ENCODE measurements around the gene LAIR2. TPM values are rescaled to one million over a fixed set of nuclear protein-coding genes. Genes with fewer than 3 reads are reported as not detected.
A peak's percentile ranks its signal among the peaks of the same experiment; 100 is the strongest.

LAIR2 gene
- total and polyA plus RNA-seq, 10 of the 15 experiments (the other 5 are each of a cell fraction or from before 2014, with no cell fraction given), result not detected

DNA sequence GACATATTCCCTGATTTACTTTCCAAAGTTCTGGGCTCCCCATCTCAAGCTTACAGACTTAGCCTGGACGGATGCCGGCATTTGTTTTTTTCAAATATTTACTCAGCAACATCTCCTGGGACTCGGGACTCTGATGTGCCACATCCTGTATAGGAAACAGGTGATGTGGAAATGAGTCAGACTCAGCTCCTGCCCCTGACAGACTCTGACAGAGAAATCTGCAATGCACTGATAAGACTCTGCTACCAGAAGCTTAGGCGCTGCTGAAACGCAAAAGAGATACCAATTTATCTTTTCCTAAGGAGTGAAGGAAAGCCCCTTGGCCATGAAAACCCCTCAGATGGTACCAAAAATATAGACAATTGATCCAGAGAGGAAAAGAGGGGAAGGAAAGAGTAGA is 16.2 kb downstream of the LAIR2 start (continued):
- TF ChIP-seq ETV6 (conservative IDR thresholded peaks at IDR 0.05 in 1 of 2, IDR thresholded peaks at IDR 0.05 in 1 of 2; ENCODE audit: borderline replicate concordance in 1 of 2, low read depth in 1 of 2) (peak in 1 of 2 experiments; percentile 95; a peak in 2 of 4 replicates), RAD51 (IDR thresholded peaks at IDR 0.05) (no peak), POLR2A (IDR thresholded peaks at IDR 0.05; ENCODE audit: low read depth, low read length) (no peak), YBX1 (IDR thresholded peaks at IDR 0.05) (no peak), RFX5 (IDR thresholded peaks at IDR 0.05; ENCODE audit: low read depth, low read length) (no peak), MXI1 (IDR thresholded peaks at IDR 0.05; ENCODE audit: low read depth, low read length) (no peak), KAT2A (conservative IDR thresholded peaks at IDR 0.05; ENCODE audit: control insufficient read depth, low read depth, low read length) (no peak), CREB1 (IDR thresholded peaks at IDR 0.05; ENCODE audit: low read depth) (0 out of 2 replicates have a peak, but pooled peaks have one; percentile 56), STAT3 (IDR thresholded peaks at IDR 0.05; ENCODE audit: low read depth, low read length) (no peak), MEF2A (IDR thresholded peaks at IDR 0.05; ENCODE audit: insufficient read depth, low read depth, low read length) (peak; percentile 74), TCF3 (IDR thresholded peaks at IDR 0.05; ENCODE audit: borderline replicate concordance, insufficient read depth, low read depth, low read length) (peak; percentile 95), ZNF384 (IDR thresholded peaks at IDR 0.05; ENCODE audit: borderline replicate concordance, low read depth, low read length) (no peak), BACH1 (IDR thresholded peaks at IDR 0.05; ENCODE audit: borderline replicate concordance) (no peak), BRCA1 (IDR thresholded peaks at IDR 0.05; ENCODE audit: low read depth, low read length) (no peak), NR2C1 (IDR thresholded peaks at IDR 0.05) (no peak), NFYA (IDR thresholded peaks at IDR 0.05; ENCODE audit: borderline replicate concordance, low read depth, low read length) (no peak), BMI1 (IDR thresholded peaks at IDR 0.05; ENCODE audit: borderline replicate concordance) (no peak), SRF (IDR thresholded peaks at IDR 0.05; ENCODE audit: low read depth in 2 of 2, low read length in 2 of 2) (0 out of 4 replicates have a peak, but pooled peaks of 1 of the 2 experiments have one; percentile 52), POLR2AphosphoS2 (IDR thresholded peaks at IDR 0.05; ENCODE audit: low read depth, low read length) (no peak), RCOR1 (conservative IDR thresholded peaks at IDR 0.05; ENCODE audit: low read depth, low read length) (no peak), KLF5 (IDR thresholded peaks at IDR 0.05; ENCODE audit: partially characterized antibody) (no peak), CBX3 (IDR thresholded peaks at IDR 0.05; ENCODE audit: borderline replicate concordance, low read depth) (no peak), ZNF24 (IDR thresholded peaks at IDR 0.05) (no peak), TARDBP (IDR thresholded peaks at IDR 0.05; ENCODE audit: borderline replicate concordance) (no peak), MTA3 (IDR thresholded peaks at IDR 0.05; ENCODE audit: borderline replicate concordance, low read length) (peak; percentile 83; the same call in 1 of the 2 replicates), HDGF (IDR thresholded peaks at IDR 0.05) (no peak)
- TF ChIP-seq, protein P1, sequence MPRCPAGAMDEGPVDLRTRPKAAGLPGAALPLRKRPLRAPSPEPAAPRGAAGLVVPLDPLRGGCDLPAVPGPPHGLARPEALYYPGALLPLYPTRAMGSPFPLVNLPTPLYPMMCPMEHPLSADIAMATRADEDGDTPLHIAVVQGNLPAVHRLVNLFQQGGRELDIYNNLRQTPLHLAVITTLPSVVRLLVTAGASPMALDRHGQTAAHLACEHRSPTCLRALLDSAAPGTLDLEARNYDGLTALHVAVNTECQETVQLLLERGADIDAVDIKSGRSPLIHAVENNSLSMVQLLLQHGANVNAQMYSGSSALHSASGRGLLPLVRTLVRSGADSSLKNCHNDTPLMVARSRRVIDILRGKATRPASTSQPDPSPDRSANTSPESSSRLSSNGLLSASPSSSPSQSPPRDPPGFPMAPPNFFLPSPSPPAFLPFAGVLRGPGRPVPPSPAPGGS (IDR thresholded peaks at IDR 0.05; ENCODE audit: borderline replicate concordance, insufficient read depth, low read depth, low read length, poor library complexity, severe bottlenecking), result peak; percentile 86
- TF ChIP-seq, protein P2, sequence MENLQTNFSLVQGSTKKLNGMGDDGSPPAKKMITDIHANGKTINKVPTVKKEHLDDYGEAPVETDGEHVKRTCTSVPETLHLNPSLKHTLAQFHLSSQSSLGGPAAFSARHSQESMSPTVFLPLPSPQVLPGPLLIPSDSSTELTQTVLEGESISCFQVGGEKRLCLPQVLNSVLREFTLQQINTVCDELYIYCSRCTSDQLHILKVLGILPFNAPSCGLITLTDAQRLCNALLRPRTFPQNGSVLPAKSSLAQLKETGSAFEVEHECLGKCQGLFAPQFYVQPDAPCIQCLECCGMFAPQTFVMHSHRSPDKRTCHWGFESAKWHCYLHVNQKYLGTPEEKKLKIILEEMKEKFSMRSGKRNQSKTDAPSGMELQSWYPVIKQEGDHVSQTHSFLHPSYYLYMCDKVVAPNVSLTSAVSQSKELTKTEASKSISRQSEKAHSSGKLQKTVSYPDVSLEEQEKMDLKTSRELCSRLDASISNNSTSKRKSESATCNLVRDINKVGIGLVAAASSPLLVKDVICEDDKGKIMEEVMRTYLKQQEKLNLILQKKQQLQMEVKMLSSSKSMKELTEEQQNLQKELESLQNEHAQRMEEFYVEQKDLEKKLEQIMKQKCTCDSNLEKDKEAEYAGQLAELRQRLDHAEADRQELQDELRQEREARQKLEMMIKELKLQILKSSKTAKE (IDR thresholded peaks at IDR 0.05; ENCODE audit: low read depth, poor library complexity, severe bottlenecking), result no peak
- TF ChIP-seq, protein P3, sequence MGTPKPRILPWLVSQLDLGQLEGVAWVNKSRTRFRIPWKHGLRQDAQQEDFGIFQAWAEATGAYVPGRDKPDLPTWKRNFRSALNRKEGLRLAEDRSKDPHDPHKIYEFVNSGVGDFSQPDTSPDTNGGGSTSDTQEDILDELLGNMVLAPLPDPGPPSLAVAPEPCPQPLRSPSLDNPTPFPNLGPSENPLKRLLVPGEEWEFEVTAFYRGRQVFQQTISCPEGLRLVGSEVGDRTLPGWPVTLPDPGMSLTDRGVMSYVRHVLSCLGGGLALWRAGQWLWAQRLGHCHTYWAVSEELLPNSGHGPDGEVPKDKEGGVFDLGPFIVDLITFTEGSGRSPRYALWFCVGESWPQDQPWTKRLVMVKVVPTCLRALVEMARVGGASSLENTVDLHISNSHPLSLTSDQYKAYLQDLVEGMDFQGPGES (IDR thresholded peaks at IDR 0.05), result no peak
